Activated CD8-positive, alpha-beta T cell treated with anti-CD3 and anti-CD28 coated beads for 36 hours (primary cell): ENCODE results near the gene FNDC7. TPM values are rescaled to one million over a fixed set of nuclear protein-coding genes. Genes with fewer than 3 reads are reported as not detected.
A peak's percentile ranks its signal among the peaks of the same experiment; 100 is the strongest.

Experiments used
- ATAC-seq: fragments of 200-7000 bp; cut with Tn5 transposase; one replicate; pipeline ENCODE4 v1.10.0; 2021; ENCODE audit warnings: mild to moderate bottlenecking, moderate library complexity
- CTCF ChIA-PET: fragments of 350-600 bp; sonication (Branson Sonifier 250); formaldehyde crosslinking; loops from one replicate; lab custom pipeline; 2021; ENCODE audit warnings: antibody characterized with exemption; lab: Charles Lee
- POLR2A ChIA-PET: fragments of 350-600 bp; sonication (Branson Sonifier 250); formaldehyde crosslinking; loops from one replicate; lab custom pipeline; 2021; ENCODE audit warnings: antibody characterized with exemption; lab: Charles Lee
- DNase-seq: peaks from one replicate; pipeline ENCODE4 v3.0.0-alpha.2; 2020
- H3K27ac Mint-ChIP-seq: one replicate; pipeline ENCODE4 v1.8.0; 2021; ENCODE audit warnings: mild to moderate bottlenecking, mixed read lengths
- H3K27me3 Mint-ChIP-seq: one replicate; pipeline ENCODE4 v1.8.0; 2021; ENCODE audit warnings: mixed read lengths
- H3K36me3 Mint-ChIP-seq: one replicate; pipeline ENCODE4 v1.8.0; 2021; ENCODE audit warnings: low read depth, mixed read lengths
- H3K4me1 Mint-ChIP-seq: one replicate; pipeline ENCODE4 v1.8.0; 2021; ENCODE audit warnings: low read depth, mixed read lengths
- H3K4me3 Mint-ChIP-seq: one replicate; pipeline ENCODE4 v1.8.0; 2021; ENCODE audit warnings: mild to moderate bottlenecking, moderate library complexity, mixed read lengths
- H3K9me3 Mint-ChIP-seq: one replicate; pipeline ENCODE4 v1.8.0; 2021; ENCODE audit warnings: mixed read lengths
- intact Hi-C: fragments of 100-400 bp; cut with micrococcal nuclease; formaldehyde crosslinking; loops from one replicate; pipeline ENCODE4 v1.10.0; 2022
- total RNA-seq, 2 experiments: library from RNA; stranded (reverse); gene quantifications; one replicate each; pipeline ENCODE4 v1.2.3, GENCODE V29; 2021
- TF ChIP-seq, protein P1 (sequence below): fragments of 200-600 bp; IDR thresholded peaks from one replicate; pipeline ENCODE4 v1.8.0; 2022; ENCODE audit warnings: antibody characterized with exemption, mild to moderate bottlenecking

FNDC7 gene, protein sequence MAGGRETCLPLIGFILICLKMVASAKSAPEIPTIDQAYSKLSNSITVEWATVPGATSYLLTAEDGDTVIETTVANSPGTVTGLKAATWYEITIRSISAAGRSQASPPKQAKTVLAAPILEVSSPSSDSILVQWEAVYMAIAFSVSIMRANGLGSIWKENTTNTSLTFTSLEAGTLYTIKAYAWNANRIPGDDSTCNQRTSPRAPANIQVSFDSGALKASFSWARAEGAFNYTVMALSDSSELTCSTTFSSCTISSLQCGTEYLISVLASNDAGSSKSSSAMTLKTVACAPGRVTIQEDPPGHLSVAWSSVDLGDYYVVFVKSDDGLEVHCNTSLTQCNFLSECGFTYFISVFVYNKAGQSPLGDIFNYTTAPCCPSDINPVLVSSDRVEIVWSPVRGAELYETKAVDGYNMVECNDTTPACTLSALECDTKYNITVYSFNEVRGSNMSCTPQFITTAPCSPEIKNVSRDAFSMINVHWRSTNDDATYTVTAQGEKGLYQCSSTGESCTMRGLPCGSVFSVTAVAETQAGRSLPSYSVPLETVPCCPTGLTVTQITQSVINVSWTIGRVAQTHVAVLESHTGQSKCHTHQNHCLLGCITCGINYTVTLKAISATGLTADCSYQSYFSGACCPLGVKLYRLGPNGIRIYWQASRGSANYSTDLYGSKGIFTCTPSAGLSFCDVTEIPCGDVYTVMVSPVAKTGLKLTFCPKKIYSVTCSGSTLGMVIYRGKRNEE
- under 1 TPM in 1 of 2 experiments, not detected in 1; 0.20 TPM for total RNA-seq

DNA sequence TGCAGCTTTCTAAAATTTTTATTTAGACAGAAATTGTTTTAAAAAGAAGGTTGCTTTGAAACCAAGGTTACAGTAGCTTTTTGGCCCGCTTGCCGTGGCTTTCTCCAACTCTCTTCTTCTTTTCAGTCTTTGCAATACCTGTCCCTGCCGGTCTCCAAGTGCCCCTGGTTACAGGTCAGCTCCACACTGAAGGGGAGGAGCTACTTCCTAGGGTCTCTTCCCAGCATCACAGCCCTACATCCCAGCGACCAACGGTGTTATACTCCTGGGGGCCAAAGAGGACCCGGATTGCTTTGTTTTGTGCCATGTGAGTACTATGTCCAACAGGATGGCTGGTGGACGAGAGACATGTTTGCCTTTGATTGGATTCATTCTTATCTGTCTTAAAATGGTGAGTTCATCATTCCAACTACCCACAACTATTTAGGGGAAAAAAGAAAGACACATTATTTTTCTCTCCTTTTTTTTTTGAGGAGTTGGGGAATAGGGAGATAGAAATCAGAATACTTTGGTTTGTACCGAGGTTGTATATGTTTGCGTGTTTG, at the start of gene FNDC7:
Gene FNDC7, plus strand, starts transcription at position 303 of the 545 bp plus-strand sequence. Its CDS starts 26 bp downstream, at position 329.
- ATAC-seq (no peak), DNase-seq (no peak)
- ChIA-PET CTCF (interaction anchor here (0.7 to 1.6 kb wide), 4 partner anchors 14 to 69 kb away, joined by 3 to 4 read pairs (median 4); no protein-coding TSS in a partner anchor), POLR2A (no interaction called here)
- intact Hi-C loops = no loop called here
- H3K9me3 Mint-ChIP-seq = no peaks in the 10 kb centered on the region
- no peak within 1 kb of the TSS for H3K27ac Mint-ChIP-seq
- H3K4me1 Mint-ChIP-seq = peaks cover 8% of the 10 kb centered on the region
- TF ChIP-seq, protein P1, sequence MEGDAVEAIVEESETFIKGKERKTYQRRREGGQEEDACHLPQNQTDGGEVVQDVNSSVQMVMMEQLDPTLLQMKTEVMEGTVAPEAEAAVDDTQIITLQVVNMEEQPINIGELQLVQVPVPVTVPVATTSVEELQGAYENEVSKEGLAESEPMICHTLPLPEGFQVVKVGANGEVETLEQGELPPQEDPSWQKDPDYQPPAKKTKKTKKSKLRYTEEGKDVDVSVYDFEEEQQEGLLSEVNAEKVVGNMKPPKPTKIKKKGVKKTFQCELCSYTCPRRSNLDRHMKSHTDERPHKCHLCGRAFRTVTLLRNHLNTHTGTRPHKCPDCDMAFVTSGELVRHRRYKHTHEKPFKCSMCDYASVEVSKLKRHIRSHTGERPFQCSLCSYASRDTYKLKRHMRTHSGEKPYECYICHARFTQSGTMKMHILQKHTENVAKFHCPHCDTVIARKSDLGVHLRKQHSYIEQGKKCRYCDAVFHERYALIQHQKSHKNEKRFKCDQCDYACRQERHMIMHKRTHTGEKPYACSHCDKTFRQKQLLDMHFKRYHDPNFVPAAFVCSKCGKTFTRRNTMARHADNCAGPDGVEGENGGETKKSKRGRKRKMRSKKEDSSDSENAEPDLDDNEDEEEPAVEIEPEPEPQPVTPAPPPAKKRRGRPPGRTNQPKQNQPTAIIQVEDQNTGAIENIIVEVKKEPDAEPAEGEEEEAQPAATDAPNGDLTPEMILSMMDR = no peak
- H3K36me3 Mint-ChIP-seq = no peaks in the 10 kb centered on the region
- H3K27me3 Mint-ChIP-seq = peaks cover 2% of the 10 kb centered on the region
- no peak within 1 kb of the TSS for H3K4me3 Mint-ChIP-seq

DNA sequence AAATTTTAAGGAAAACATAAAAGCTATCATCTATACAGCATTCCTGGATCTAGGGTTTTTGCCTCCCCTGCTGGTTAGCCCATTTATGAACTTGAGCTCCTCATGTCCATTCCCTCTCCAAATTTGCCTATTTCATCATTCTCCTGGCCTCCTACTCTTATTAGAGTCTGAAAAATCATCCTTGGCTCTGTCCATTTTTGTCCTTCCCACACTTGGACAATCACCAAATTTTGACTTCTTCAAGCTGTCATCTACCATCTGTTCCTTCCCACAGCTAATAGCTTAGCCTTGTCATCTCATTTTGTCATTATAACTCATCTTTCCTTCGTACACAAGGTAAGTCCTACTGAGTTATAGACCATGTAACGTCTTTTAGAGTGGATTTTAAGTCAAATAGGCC, 49.6 kb upstream of the FNDC7 start:
- H3K4me1 Mint-ChIP-seq = peaks cover 30% of the 10 kb centered on the region
- ATAC-seq (no peak), DNase-seq (no peak)
- H3K27me3 Mint-ChIP-seq = no peaks in the 10 kb centered on the region
- intact Hi-C loops = no loop called here
- ChIA-PET CTCF (interaction anchor here (1.3 kb wide), 1 partner anchor 83 kb away, joined by 3 read pairs; no protein-coding TSS in a partner anchor), POLR2A (interaction anchor here (1.1 to 4.0 kb wide), 4 partner anchors 14 to 29 kb away, joined by 3 to 64 read pairs (median 30); partner anchors contain the start of gene PRPF38B)
- peak overlapping the region; percentile 48 for H3K27ac Mint-ChIP-seq
- no peaks in the 10 kb centered on the region for H3K9me3 Mint-ChIP-seq
- peaks cover 2% of the 10 kb centered on the region for H3K36me3 Mint-ChIP-seq
- peak overlapping the region; percentile 82 for H3K4me3 Mint-ChIP-seq
- TF ChIP-seq, protein P1 = no peak

DNA sequence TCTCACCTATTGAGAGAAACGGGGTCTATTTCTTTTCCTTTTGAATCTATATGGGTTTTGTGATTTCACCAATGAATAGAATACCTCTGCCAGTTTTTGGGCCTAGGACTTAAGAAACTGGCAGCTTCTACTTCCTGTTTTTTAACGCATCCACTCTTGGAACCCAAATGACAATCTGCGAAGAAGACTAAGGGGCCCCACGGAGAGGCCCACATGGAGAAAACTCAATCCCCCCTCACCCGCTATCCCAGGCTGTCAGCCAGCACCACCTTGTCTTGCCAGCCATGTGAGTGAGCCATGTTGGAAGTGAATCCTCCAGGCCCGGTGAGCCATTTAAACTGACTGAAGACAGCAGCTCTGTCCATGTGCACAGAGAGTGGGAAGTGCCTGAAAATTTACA, 48.2 kb upstream of the FNDC7 start:
- no peak for DNase-seq
- TF ChIP-seq, protein P1 = no peak
- CTCF ChIA-PET = interaction anchor here (1.4 kb wide), 1 partner anchor 18 kb away, joined by 3 read pairs; no protein-coding TSS in a partner anchor
- Mint-ChIP-seq H3K9me3 (no peaks in the 10 kb centered on the region), H3K4me1 (peaks cover 29% of the 10 kb centered on the region), H3K27ac (no peak overlapping the region), H3K4me3 (no peak overlapping the region), H3K27me3 (no peaks in the 10 kb centered on the region), H3K36me3 (no peaks in the 10 kb centered on the region)
- intact Hi-C loops = no loop called here
- POLR2A ChIA-PET = interaction anchor here (1.6 kb wide), 1 partner anchor 27 kb away, joined by 7 read pairs; the partner anchor contains the start of gene PRPF38B
- no peak for ATAC-seq

DNA sequence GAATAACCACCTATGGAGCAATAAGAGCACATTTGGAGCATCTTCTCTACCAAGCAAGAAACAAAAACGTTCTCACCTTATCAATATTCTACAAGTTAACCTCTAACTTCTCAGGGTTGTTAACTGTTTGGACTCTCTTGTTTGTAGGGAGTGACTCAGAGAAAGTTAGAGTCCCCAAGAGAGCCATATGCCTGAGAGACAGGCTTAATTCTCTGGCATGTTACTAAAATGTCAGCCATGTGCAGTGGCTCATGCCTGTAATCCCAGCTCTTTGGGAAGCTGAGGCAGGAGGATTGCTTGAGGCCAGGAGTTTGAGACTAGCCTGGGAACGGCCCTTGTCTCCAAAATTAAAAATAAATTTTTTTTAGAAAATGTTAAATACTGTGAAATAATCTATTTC, 47.6 kb upstream of the FNDC7 start:
- TF ChIP-seq, protein P1 = no peak
- no peaks in the 10 kb centered on the region for H3K27me3 Mint-ChIP-seq

More for the DNA sequence above, 47.6 kb upstream of the FNDC7 start:
- no peak for ATAC-seq
- H3K36me3 Mint-ChIP-seq = no peaks in the 10 kb centered on the region
- no peaks in the 10 kb centered on the region for H3K9me3 Mint-ChIP-seq
- ChIA-PET POLR2A (interaction anchor here (1.6 kb wide), 1 partner anchor 27 kb away, joined by 7 read pairs; the partner anchor contains the start of gene PRPF38B), CTCF (interaction anchor here (1.4 kb wide), 1 partner anchor 19 kb away, joined by 3 read pairs; no protein-coding TSS in a partner anchor)
- H3K4me1 Mint-ChIP-seq = peaks cover 29% of the 10 kb centered on the region
- H3K4me3 Mint-ChIP-seq = no peak overlapping the region
- H3K27ac Mint-ChIP-seq = no peak overlapping the region
- no peak for DNase-seq
- intact Hi-C loops = no loop called here
